ENCODE data around the gene LAMA3.

The LAMA3 gene

DNA sequence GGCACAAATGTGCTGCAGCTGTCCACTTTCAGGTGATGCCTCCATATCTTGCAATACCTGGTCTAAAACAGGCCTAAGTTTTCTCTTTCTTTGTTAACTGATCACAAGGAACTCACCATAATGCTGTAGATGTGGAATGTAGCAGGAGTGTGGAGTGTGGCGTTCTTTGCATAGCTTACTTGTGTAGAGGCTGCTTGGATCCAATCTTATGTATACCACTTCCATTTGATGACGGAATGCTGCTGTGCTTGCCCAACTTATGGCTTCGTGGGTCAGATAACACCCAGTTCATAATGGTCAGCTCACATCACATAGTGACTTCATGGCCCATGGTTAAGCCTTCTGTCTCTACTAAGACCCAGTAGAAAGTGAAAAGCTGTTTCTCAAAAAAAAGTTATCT is 114.5 kb downstream of the LAMA3 start:
- H4K20me1 ChIP-seq, result no peaks in the 10 kb centered on the region
- no peaks in the 10 kb centered on the region for H3K27me3 ChIP-seq
- peaks cover 0 to 7% (median 0%) of the 10 kb centered on the region in 10 experiments; a peak in 2 of 20 replicates for H3K4me1 ChIP-seq
- peaks cover 0 to 23% (median 6%) of the 10 kb centered on the region in 11 experiments; a peak in 11 of 22 replicates for H3K9me3 ChIP-seq (replicated peaks in 1 of 11)
- no peak for TF ChIP-seq Cebpa-rat (IDR thresholded peaks at IDR 0.05)
- H3K27ac ChIP-seq, result no peak overlapping the region
- H3K4me3 ChIP-seq, result no peak overlapping the region
- H3K9ac ChIP-seq, result no peak overlapping the region
- no peak overlapping the region for H3K4me2 ChIP-seq
- H3K36me3 ChIP-seq, result no peaks in the 10 kb centered on the region

DNA sequence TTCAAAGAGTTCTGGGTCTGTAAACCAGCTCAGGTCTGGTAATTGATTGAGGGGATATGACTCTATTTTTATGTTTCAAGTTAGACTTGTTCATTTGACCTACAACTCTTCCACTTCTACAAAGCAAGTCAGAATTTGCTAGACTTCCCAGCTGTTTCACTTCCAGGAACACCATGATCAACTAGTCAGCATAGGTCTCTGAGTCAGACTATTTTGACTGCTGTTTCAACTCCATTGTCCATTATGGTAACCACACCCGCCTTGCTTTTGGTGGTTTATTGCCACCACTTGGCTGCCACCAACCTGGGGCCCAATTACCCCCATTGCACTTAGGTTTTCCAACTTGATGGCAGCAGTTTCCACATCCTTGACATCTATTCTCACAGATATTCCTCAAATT is 116.6 kb downstream of the LAMA3 start:
- no peak overlapping the region for H3K4me3 ChIP-seq
- H4K20me1 ChIP-seq, result no peaks in the 10 kb centered on the region

DNA sequence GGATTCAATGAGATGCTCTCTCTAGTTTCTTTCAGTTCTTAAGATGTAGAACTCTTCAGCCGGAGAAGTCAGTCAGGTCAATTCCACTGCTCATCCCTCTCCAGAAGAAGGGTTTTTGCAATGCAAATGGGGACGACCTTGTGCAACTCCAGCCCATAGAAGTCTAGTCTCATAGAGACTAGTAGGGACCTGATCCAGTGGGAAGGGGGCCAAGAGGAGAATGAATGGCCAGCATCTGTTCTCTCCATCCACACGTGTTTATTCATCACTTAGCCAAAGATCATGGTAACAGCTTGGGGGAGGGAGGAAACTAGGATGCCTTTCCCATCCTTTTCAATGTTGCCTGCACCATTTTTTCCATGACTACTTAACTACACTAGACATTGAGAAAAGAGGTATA is 120.2 kb downstream of the LAMA3 start:
- Histone ChIP-seq H3K27me3 (no peaks in the 10 kb centered on the region), H3K27ac (no peak overlapping the region), H3K9ac (no peak overlapping the region), H3K36me3 (no peaks in the 10 kb centered on the region), H4K20me1 (no peaks in the 10 kb centered on the region), H3K4me3 (no peak overlapping the region), H3K4me1 (peaks cover 0 to 22% (median 16%) of the 10 kb centered on the region in 10 experiments; a peak in 17 of 20 replicates), H3K4me2 (no peak overlapping the region), H3K9me3 (replicated peaks in 1 of 11) (peaks cover 0 to 18% (median 5%) of the 10 kb centered on the region in 11 experiments; a peak in 9 of 22 replicates)
- TF ChIP-seq Cebpa-rat (IDR thresholded peaks at IDR 0.05), result no peak

More for the DNA sequence above, 116.6 kb downstream of the LAMA3 start:
- H3K9me3 ChIP-seq (replicated peaks in 1 of 11), result peaks cover 0 to 22% (median 6%) of the 10 kb centered on the region in 11 experiments; a peak in 11 of 22 replicates
- no peaks in the 10 kb centered on the region for H3K27me3 ChIP-seq
- no peak overlapping the region for H3K27ac ChIP-seq
- no peaks in the 10 kb centered on the region for H3K36me3 ChIP-seq
- no peak for TF ChIP-seq Cebpa-rat (IDR thresholded peaks at IDR 0.05)
- no peak overlapping the region for H3K9ac ChIP-seq
- H3K4me2 ChIP-seq, result 0 out of 22 replicates have a peak overlapping the region, but pooled peaks of 2 of the 11 experiments have one; percentile 4 to 5
- H3K4me1 ChIP-seq, result peaks cover 0 to 9% (median 8%) of the 10 kb centered on the region in 10 experiments; a peak in 17 of 20 replicates

DNA sequence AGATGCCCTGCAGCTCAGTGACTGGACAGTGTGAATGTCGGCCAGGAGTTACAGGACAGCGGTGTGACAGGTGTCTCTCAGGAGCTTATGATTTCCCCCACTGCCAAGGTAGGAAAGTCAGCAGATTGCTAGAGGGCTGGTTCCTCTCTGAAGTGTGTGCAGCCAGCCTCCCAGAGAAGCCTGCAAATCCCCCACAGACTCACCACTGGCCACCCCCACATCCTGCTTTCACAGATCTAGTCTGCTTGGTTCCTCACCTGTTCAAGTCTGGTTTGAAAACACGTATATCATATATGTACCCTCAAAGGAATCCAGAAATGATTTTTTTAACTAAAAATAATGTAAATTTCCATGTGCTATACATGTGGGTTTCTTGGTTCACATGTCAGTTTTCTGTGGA is 121.1 kb downstream of the LAMA3 start:
- no peak overlapping the region for H3K4me3 ChIP-seq
- TF ChIP-seq Cebpa-rat (IDR thresholded peaks at IDR 0.05), result no peak
- H3K4me2 ChIP-seq, result peak overlapping the region in 7 of 11 experiments; percentile 6 to 65 (median 44); a peak in 8 of 22 replicates
- H3K27ac ChIP-seq, result no peak overlapping the region
- H3K27me3 ChIP-seq, result no peaks in the 10 kb centered on the region
- H3K9me3 ChIP-seq (replicated peaks in 1 of 11), result peaks cover 0 to 18% (median 5%) of the 10 kb centered on the region in 11 experiments; a peak in 9 of 22 replicates
- H4K20me1 ChIP-seq, result no peaks in the 10 kb centered on the region
- H3K36me3 ChIP-seq, result no peaks in the 10 kb centered on the region
- peaks cover 0 to 22% (median 16%) of the 10 kb centered on the region in 10 experiments; a peak in 17 of 20 replicates for H3K4me1 ChIP-seq
- H3K9ac ChIP-seq, result no peak overlapping the region

DNA sequence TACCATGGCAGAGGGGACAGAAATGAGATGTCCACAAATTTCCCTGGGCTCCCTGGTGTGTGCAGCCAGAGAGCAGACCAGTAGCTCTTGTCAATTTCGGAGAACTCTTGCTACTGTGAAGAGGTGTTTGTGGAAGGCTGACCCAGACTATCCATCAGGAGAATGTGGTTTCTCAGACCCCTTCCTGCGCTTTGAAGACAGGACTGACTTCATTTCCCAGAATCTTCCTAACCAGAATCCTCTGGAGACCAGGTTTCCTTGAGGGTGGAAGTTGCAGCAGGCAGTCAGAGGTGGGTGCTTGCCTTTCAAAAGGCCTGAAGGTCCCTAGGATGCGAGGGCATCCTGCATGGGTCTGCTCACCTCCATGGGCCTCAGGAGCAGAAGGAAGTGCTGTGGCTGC is 121.9 kb downstream of the LAMA3 start:
- H3K27ac ChIP-seq, result peak overlapping the region in 2 of 11 experiments; percentile 1 to 15; a peak in 1 of 22 replicates
- H3K4me2 ChIP-seq, result peak overlapping the region in 9 of 11 experiments; percentile 43 to 65 (median 48); a peak in 18 of 22 replicates
- H4K20me1 ChIP-seq, result no peaks in the 10 kb centered on the region
- peaks cover 0 to 26% (median 20%) of the 10 kb centered on the region in 10 experiments; a peak in 18 of 20 replicates for H3K4me1 ChIP-seq
- no peaks in the 10 kb centered on the region for H3K27me3 ChIP-seq
- H3K9ac ChIP-seq, result peak overlapping the region in 2 of 11 experiments; percentile 20 to 21; a peak in 2 of 22 replicates
- H3K9me3 ChIP-seq (replicated peaks in 1 of 11), result peaks cover 0 to 17% (median 5%) of the 10 kb centered on the region in 11 experiments; a peak in 9 of 22 replicates
- no peak for TF ChIP-seq Cebpa-rat (IDR thresholded peaks at IDR 0.05)
- no peak overlapping the region for H3K4me3 ChIP-seq
- H3K36me3 ChIP-seq, result no peaks in the 10 kb centered on the region

DNA sequence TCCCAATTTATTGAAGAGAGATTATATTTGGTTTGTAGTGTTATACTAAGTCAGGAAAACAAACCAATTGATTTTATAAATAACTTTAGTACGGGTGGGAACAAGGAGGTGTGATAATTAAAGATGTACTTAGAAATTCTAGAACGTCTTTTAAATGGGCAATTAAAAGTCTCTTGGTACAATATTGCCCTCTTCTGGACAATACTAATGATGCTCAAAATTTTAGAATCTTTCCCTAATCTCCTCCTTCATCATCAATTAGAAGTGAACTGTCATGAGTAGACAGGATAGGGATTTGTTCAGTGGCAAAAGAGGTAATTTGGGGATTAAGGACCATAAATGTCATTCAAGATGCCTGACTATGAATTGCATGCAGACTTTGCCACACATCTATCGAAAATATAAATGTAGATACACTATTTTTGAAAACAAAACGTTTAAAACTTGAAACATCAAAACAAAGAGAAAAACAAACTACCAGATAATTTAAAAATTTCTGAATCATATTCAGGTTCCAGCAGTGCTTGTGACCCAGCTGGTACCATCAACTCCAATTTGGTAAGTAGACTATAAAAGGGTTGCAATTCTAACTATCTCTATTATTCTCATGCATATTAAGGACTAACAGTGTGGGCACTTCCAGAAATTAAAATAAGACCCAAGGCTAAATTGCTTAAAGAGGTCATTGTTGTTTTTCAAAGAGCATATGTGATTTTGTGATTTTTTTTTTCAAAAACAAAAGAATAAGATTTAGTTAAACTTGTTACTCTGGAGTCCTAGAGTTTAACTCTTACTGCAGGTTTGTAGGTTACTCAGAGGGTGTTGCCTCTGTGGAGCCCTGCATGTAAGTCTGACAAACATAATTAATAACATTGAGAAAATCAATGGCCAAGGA is 123.5 kb downstream of the LAMA3 start:
- H3K4me3 ChIP-seq, result no peak overlapping the region
- H3K27me3 ChIP-seq, result no peaks in the 10 kb centered on the region
- no peak overlapping the region; a peak in 1 of 22 replicates for H3K9ac ChIP-seq
- 0 out of 22 replicates have a peak, but pooled peaks cover 0 to 2% (median 0%) of the 10 kb centered on the region in 11 experiments for H3K9me3 ChIP-seq (replicated peaks in 1 of 11)
- peaks cover 4 to 38% (median 29%) of the 10 kb centered on the region in 10 experiments; a peak in 18 of 20 replicates for H3K4me1 ChIP-seq
- no peaks in the 10 kb centered on the region for H3K36me3 ChIP-seq
- H3K27ac ChIP-seq, result peak overlapping the region in 6 of 11 experiments; percentile 1 to 51 (median 17); a peak in 4 of 22 replicates
- H4K20me1 ChIP-seq, result no peaks in the 10 kb centered on the region
- H3K4me2 ChIP-seq, result no peak overlapping the region
- TF ChIP-seq Cebpa-rat (IDR thresholded peaks at IDR 0.05), result no peak

DNA sequence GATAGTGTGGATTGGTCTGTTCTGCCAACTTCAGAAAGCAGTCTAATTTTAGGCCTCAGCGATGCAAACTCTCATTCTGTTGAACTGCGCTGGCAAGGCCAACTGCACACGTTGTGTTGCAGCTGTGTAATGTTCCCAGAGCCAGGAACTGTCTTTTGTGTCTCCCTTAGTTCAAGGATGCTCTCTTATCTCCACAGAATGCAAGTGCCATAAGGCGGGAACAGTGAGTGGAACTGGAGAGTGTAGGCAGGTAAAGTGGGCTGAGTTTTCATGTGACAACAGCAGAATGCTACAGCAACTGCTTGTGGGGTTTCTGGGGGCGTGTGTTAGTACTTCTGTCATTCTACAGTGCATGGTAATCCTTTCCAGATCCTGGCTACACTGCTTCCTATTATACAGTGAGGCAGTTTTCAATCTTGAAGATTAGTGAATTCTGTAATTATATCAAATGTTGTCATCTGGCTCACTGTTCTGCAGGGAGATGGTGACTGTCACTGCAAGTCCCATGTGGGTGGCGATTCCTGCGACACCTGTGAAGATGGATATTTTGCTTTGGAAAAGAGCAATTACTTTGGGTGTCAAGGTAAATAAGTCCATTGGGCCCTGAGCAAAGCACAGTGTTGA is 125.8 kb downstream of the LAMA3 start:
- Histone ChIP-seq H3K9ac (no peak overlapping the region), H4K20me1 (no peaks in the 10 kb centered on the region), H3K4me1 (peaks cover 4 to 37% (median 28%) of the 10 kb centered on the region in 10 experiments; a peak in 18 of 20 replicates), H3K27me3 (no peaks in the 10 kb centered on the region), H3K27ac (no peak overlapping the region), H3K36me3 (no peaks in the 10 kb centered on the region), H3K9me3 (replicated peaks in 1 of 11) (no peaks in the 10 kb centered on the region), H3K4me2 (no peak overlapping the region), H3K4me3 (no peak overlapping the region)
- no peak for TF ChIP-seq Cebpa-rat (IDR thresholded peaks at IDR 0.05)

DNA sequence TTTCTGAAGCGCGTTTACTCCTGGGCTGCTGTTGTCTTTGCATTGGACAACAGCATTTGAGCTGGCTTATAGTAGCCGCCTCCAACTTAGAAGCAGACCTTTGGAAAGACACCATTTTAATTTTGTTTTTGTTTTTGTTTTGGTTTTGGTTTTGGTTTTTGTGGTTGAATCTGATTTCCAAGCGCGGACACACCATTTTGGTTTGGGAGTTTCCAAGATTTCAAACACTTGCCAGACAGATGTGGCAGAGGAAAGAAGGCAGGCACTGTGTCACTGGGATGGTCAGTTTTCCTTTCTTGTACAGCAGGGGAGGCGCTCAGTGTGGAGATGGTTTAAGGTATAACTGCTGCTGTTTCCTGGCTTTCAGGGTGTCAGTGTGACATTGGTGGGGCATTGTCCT is 126.8 kb downstream of the LAMA3 start:
- Histone ChIP-seq H3K4me3 (no peak overlapping the region), H3K27ac (peak overlapping the region in 2 of 11 experiments; percentile 5 to 20; a peak in 2 of 22 replicates), H3K36me3 (no peaks in the 10 kb centered on the region), H3K9me3 (replicated peaks in 1 of 11) (no peaks in the 10 kb centered on the region), H4K20me1 (no peaks in the 10 kb centered on the region), H3K4me1 (peaks cover 4 to 31% (median 19%) of the 10 kb centered on the region in 10 experiments; a peak in 18 of 20 replicates), H3K27me3 (no peaks in the 10 kb centered on the region), H3K9ac (no peak overlapping the region), H3K4me2 (peak overlapping the region in 9 of 11 experiments; percentile 5 to 56 (median 38); a peak in 10 of 22 replicates)
- TF ChIP-seq Cebpa-rat (IDR thresholded peaks at IDR 0.05), result no peak

All from BLaER1 treated with 17β-estradiol and CSF1 and Interleukin-3, amounts not matched to agents 10 nM and 100 nM (cell line).